HG03565 (cell line): ENCODE measurements around the gene RNF113B.

Source experiments
- ATAC-seq: cut with Tn5 transposase; IDR thresholded peaks from one replicate; pipeline ENCODE4 v1.9.1; 2021; ENCODE audit warnings: mild to moderate bottlenecking, moderate library complexity; ENCODE audit not compliant: unreplicated experiment

RNF113B gene

GRCh38 chr13:98204546-98204945, 27.5 kb upstream of the RNF113B start:
- ATAC-seq = no peak

GRCh38 chr13:98203646-98204326, 26.7 kb upstream of the RNF113B start:
- no peak for ATAC-seq

- no peak for ATAC-seq
These were observed 24.9 kb upstream of the RNF113B start for GRCh38 chr13:98201984-98202383.

- ATAC-seq = no peak
These were observed 24.1 kb upstream of the RNF113B start for GRCh38 chr13:98201189-98201588.

- no peak for ATAC-seq
These were observed 23.3 kb upstream of the RNF113B start for GRCh38 chr13:98200211-98200878.

- ATAC-seq = no peak
These were observed 22.4 kb upstream of the RNF113B start for GRCh38 chr13:98199480-98199879.

GRCh38 chr13:98198683-98199082, 21.6 kb upstream of the RNF113B start:
- ATAC-seq = no peak

- no peak for ATAC-seq
These were observed 18.2 kb upstream of the RNF113B start for GRCh38 chr13:98195054-98195791.

- no peak for ATAC-seq
These were observed 14.9 kb upstream of the RNF113B start for GRCh38 chr13:98192008-98192407.

- ATAC-seq = no peak
These were observed 13.9 kb upstream of the RNF113B start for GRCh38 chr13:98190889-98191444.

GRCh38 chr13:98189841-98190505, 12.9 kb upstream of the RNF113B start:
- no peak for ATAC-seq

- no peak for ATAC-seq
These were observed 11.6 kb upstream of the RNF113B start for GRCh38 chr13:98188544-98189166.

GRCh38 chr13:98187965-98188261, 10.8 kb upstream of the RNF113B start:
- ATAC-seq = no peak

GRCh38 chr13:98187155-98187964, 10.3 kb upstream of the RNF113B start:
- ATAC-seq = no peak

GRCh38 chr13:98184792-98185191, 7.7 kb upstream of the RNF113B start:
- ATAC-seq = no peak

GRCh38 chr13:98182589-98182988, 5.5 kb upstream of the RNF113B start:
- no peak for ATAC-seq

- ATAC-seq = no peak
These were observed 5.1 kb upstream of the RNF113B start for GRCh38 chr13:98182153-98182552.

GRCh38 chr13:98181111-98181815, 4.2 kb upstream of the RNF113B start:
- ATAC-seq = no peak

GRCh38 chr13:98180092-98180491, 3.0 kb upstream of the RNF113B start:
- ATAC-seq = no peak
